SU-DHL-6 (cell line): ENCODE data around the gene C3orf18.

Experiments used
- CTCF ChIP-seq: fragments of 200-600 bp; sonication (generic); IDR thresholded peaks from one replicate; pipeline ENCODE4 v1.5.1; 2017; ENCODE audit warnings: antibody characterized with exemption, mild to moderate bottlenecking, low read length, moderate library complexity; ENCODE audit not compliant: insufficient read depth, poor library complexity, severe bottlenecking
- EZH2phosphoT487 ChIP-seq: fragments of 200-600 bp; sonication (generic), shearing (Covaris generic); conservative IDR thresholded peaks from 2 replicates; pipeline ENCODE4 v1.6.1; 2018; ENCODE audit warnings: mild to moderate bottlenecking, antibody characterized with exemption, low read length, moderate library complexity, mixed read lengths

- TF ChIP-seq CTCF = no peak
- TF ChIP-seq EZH2phosphoT487 = no peak
These were observed 3.1 kb upstream of the C3orf18 start for GRCh38 chr3:50570508-50571279.
